ENCODE results near the gene CELF4.

The CELF4 gene

GRCh38 chr18:37332628-37333420 lies 232.8 kb downstream of the CELF4 start:
- TF ChIP-seq, protein P1, sequence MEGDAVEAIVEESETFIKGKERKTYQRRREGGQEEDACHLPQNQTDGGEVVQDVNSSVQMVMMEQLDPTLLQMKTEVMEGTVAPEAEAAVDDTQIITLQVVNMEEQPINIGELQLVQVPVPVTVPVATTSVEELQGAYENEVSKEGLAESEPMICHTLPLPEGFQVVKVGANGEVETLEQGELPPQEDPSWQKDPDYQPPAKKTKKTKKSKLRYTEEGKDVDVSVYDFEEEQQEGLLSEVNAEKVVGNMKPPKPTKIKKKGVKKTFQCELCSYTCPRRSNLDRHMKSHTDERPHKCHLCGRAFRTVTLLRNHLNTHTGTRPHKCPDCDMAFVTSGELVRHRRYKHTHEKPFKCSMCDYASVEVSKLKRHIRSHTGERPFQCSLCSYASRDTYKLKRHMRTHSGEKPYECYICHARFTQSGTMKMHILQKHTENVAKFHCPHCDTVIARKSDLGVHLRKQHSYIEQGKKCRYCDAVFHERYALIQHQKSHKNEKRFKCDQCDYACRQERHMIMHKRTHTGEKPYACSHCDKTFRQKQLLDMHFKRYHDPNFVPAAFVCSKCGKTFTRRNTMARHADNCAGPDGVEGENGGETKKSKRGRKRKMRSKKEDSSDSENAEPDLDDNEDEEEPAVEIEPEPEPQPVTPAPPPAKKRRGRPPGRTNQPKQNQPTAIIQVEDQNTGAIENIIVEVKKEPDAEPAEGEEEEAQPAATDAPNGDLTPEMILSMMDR (IDR thresholded peaks at IDR 0.05; ENCODE audit: insufficient read depth, low read length, poor library complexity, severe bottlenecking): no peak
- TF ChIP-seq EZH2phosphoT487 (conservative IDR thresholded peaks at IDR 0.05; ENCODE audit: low read length): no peak
- no peaks in the 10 kb centered on the region for H3K36me3 ChIP-seq (ENCODE audit: low read length)
- no peak overlapping the region for H3K4me3 ChIP-seq (ENCODE audit: insufficient read depth, low read length, poor library complexity, severe bottlenecking)
- no peak overlapping the region for H2AFZ ChIP-seq (ENCODE audit: low read depth, low read length, severe bottlenecking)
- no peaks in the 10 kb centered on the region for H3F3A ChIP-seq (ENCODE audit: insufficient read depth)
- no peaks in the 10 kb centered on the region for H3K9me2 ChIP-seq (replicated peaks; ENCODE audit: insufficient read depth, low read length)
- no peaks in the 10 kb centered on the region for H4K20me1 ChIP-seq (ENCODE audit: low read depth, low read length)
- no peak overlapping the region for H3K4me2 ChIP-seq (ENCODE audit: low read depth, low read length, poor library complexity, severe bottlenecking)
- no peak overlapping the region for H3K27ac ChIP-seq (ENCODE audit: low read depth, low read length)
- no peak overlapping the region for H3K9ac ChIP-seq (ENCODE audit: low read length)
- H3K27me3 ChIP-seq (ENCODE audit: low read length): no peaks in the 10 kb centered on the region
- no peaks in the 10 kb centered on the region for H3K9me3 ChIP-seq (ENCODE audit: insufficient read depth, low read length)
- H3K79me2 ChIP-seq (ENCODE audit: insufficient read depth, low read length): no peaks in the 10 kb centered on the region

DNA sequence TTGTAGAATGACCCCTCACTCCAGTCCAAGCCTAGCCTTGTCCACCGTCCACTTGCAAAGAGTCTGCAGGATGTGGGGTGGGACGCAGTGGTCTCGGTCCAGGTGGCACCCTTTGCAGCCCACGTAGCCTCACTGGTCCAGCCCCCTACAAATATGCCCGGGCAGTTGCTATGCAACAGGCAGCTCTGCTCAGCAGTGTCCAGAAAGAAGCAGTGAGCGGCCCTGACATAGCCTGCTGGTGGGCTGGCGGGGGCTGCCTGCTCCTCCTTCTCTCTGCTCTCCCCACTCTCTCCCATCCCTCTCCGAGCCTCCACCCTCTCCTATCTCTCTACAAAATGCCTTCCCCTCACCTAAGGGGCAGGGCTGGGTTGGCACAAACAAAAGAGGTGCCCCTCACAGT lies 233.4 kb downstream of the CELF4 start:
- Histone ChIP-seq H4K20me1 (ENCODE audit: low read depth, low read length) (no peaks in the 10 kb centered on the region), H3K9ac (ENCODE audit: low read length) (no peak overlapping the region), H3K27me3 (ENCODE audit: low read length) (no peaks in the 10 kb centered on the region), H3K9me3 (ENCODE audit: insufficient read depth, low read length) (no peaks in the 10 kb centered on the region), H3K27ac (ENCODE audit: low read depth, low read length) (no peak overlapping the region), H3K4me2 (ENCODE audit: low read depth, low read length, poor library complexity, severe bottlenecking) (no peak overlapping the region), H3K4me3 (ENCODE audit: insufficient read depth, low read length, poor library complexity, severe bottlenecking) (no peak overlapping the region), H3K9me2 (replicated peaks; ENCODE audit: insufficient read depth, low read length) (no peaks in the 10 kb centered on the region), H3F3A (ENCODE audit: insufficient read depth) (no peaks in the 10 kb centered on the region), H3K79me2 (ENCODE audit: insufficient read depth, low read length) (no peaks in the 10 kb centered on the region), H3K36me3 (ENCODE audit: low read length) (no peaks in the 10 kb centered on the region), H2AFZ (ENCODE audit: low read depth, low read length, severe bottlenecking) (no peak overlapping the region)
- TF ChIP-seq EZH2phosphoT487 (conservative IDR thresholded peaks at IDR 0.05; ENCODE audit: low read length): no peak
- TF ChIP-seq, protein P1 (IDR thresholded peaks at IDR 0.05; ENCODE audit: insufficient read depth, low read length, poor library complexity, severe bottlenecking): no peak

DNA sequence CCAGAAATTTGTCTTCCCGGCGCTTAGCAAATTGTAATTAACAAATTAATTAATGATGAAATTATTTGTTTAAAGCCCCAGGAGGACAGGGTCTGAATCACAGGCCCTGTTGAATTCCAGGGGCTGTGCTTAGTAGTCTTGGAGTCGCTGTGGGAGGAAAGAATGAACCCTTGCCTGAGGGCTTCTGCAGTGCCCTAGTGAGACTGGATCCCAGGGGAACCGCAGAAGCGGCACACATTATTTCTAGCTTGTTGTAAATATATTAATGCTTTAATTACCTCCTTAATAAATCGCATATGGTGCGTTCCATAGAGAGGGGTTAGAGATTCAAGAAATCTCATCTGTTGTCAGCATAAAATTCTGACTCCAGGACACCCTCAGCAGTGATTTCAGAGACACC lies 235.4 kb downstream of the CELF4 start:
- H3K4me2 ChIP-seq (ENCODE audit: low read depth, low read length, poor library complexity, severe bottlenecking): no peak overlapping the region
- no peaks in the 10 kb centered on the region for H3K27me3 ChIP-seq (ENCODE audit: low read length)
- no peaks in the 10 kb centered on the region for H3K79me2 ChIP-seq (ENCODE audit: insufficient read depth, low read length)
- no peak overlapping the region for H3K27ac ChIP-seq (ENCODE audit: low read depth, low read length)
- no peaks in the 10 kb centered on the region for H3K36me3 ChIP-seq (ENCODE audit: low read length)
- no peak overlapping the region for H3K9ac ChIP-seq (ENCODE audit: low read length)
- TF ChIP-seq, protein P1 (IDR thresholded peaks at IDR 0.05; ENCODE audit: insufficient read depth, low read length, poor library complexity, severe bottlenecking): no peak
- no peak for TF ChIP-seq EZH2phosphoT487 (conservative IDR thresholded peaks at IDR 0.05; ENCODE audit: low read length)
- H3K9me2 ChIP-seq (replicated peaks; ENCODE audit: insufficient read depth, low read length): no peaks in the 10 kb centered on the region
- no peaks in the 10 kb centered on the region for H4K20me1 ChIP-seq (ENCODE audit: low read depth, low read length)
- H3F3A ChIP-seq (ENCODE audit: insufficient read depth): no peaks in the 10 kb centered on the region
- no peaks in the 10 kb centered on the region for H3K9me3 ChIP-seq (ENCODE audit: insufficient read depth, low read length)
- no peak overlapping the region for H2AFZ ChIP-seq (ENCODE audit: low read depth, low read length, severe bottlenecking)
- H3K4me3 ChIP-seq (ENCODE audit: insufficient read depth, low read length, poor library complexity, severe bottlenecking): no peak overlapping the region
